NT2/D1 (cell line): Measurements from ENCODE around the gene DMWD.

Source experiments
- DNase-seq: peaks from one replicate; pipeline ENCODE4 v3.0.0-alpha.2; 2011; ENCODE audit warnings: low read depth, low spot score
- H3K27me3 ChIP-seq: 2 replicates; pipeline ENCODE4 v1.6.0; 2011; ENCODE audit warnings: mild to moderate bottlenecking; ENCODE audit not compliant: insufficient read length, insufficient read depth
- H3K36me3 ChIP-seq: 2 replicates; pipeline ENCODE4 v1.6.1; 2011; ENCODE audit warnings: mild to moderate bottlenecking, low read length, mixed read lengths; ENCODE audit not compliant: insufficient read depth, insufficient read length
- H3K4me1 ChIP-seq: 2 replicates; pipeline ENCODE4 v1.5.1; 2011; ENCODE audit not compliant: insufficient read depth, insufficient read length
- H3K4me3 ChIP-seq: 2 replicates; pipeline ENCODE4 v1.5.1; 2011; ENCODE audit warnings: low read depth; ENCODE audit not compliant: insufficient read length
- H3K9ac ChIP-seq: 2 replicates; pipeline ENCODE4 v1.6.0; 2011; ENCODE audit warnings: low read depth; ENCODE audit not compliant: insufficient read length
- H3K9me3 ChIP-seq: 2 replicates; pipeline ENCODE4 v1.5.1; 2011; ENCODE audit warnings: mild to moderate bottlenecking, low read length; ENCODE audit not compliant: insufficient read depth
- SUZ12 ChIP-seq: IDR thresholded peaks from 2 replicates; pipeline ENCODE4 v1.6.1; 2011; ENCODE audit not compliant: insufficient read length, insufficient read depth; ENCODE audit errors: extremely low read depth
- YY1 ChIP-seq: IDR thresholded peaks from 2 replicates; pipeline ENCODE4 v1.6.1; 2011; ENCODE audit not compliant: insufficient read length, insufficient read depth
- ZNF274 ChIP-seq: IDR thresholded peaks from 2 replicates; pipeline ENCODE4 v1.6.1; 2011; ENCODE audit warnings: mild to moderate bottlenecking, low read depth, low read length

The DMWD gene

DNA sequence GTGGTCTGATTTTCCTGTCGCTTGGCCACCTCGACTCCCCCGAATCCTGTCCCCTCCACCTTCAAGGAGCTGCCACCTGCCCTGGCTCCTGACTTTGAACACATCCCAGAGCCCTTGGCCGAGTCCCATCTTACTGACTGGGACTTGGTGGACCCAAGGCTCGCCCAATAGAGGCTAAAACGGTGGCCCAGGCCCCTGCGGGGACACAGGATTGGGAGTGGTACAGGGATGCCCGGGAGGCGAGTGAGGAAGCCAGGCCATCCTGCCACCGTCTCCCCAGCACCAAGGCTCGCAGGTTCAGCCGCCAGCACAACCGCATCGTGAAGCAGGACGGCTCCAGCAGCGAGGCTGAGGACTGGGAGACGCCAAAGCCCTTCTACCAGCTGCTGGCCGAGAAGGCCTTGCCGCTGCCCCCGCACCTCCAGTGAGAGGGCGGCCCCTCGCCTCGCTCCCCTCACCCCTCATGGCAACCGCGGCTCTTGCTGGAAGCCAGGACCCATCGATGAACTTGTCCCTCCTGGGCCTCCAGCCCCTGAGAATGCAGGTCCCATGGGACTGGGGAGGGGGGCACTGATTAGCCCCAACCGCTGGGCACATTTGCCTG lies 28.9 kb downstream of the DMWD start:
- peaks cover 8% of the 10 kb centered on the region for H3K36me3 ChIP-seq
- TF ChIP-seq ZNF274 = no peak
- TF ChIP-seq SUZ12 = no peak
- TF ChIP-seq YY1 = no peak
- DNase-seq = no peak
- peak overlapping the region; percentile 17 for H3K9ac ChIP-seq
- H3K4me3 ChIP-seq = no peak overlapping the region
- peaks cover 3% of the 10 kb centered on the region for H3K27me3 ChIP-seq
- no peaks in the 10 kb centered on the region for H3K9me3 ChIP-seq
- peaks cover 15% of the 10 kb centered on the region for H3K4me1 ChIP-seq

DNA sequence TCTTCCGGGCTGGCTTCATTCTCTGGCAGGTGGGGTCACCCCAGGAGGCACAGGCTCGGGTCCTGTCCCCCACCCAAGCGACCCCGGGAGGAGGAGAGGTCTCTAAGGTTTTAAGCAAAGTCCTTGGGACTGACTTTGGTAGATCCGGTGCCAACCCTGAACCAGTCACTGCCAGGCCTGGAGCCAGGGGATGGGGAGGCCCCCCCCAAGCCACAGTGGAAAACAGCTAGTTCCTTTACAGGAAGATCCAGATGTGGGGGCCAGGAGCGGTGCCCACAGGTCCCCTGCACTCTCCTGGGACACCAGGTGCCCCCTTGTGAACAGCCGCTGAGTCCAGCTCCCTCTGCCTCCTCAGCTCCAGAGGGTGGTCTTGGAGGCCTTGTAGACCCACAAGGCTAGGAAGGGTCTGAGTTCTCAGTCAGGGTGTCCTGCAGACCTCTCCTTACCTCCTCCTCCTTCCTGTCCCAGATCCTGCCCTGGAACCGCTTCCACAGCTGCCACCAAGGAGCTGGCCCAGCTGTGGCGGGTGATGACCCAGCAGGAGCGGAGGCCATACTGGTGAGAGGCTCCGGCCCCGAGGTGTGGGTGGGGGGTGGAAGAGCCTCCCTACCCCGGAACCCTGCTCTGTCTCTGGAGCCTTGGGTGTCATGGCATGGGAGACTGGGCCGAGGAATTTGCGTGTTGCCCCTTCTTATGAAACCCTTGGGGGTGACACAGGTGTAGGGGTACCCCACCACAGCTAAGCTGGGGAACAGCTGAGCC lies 29.6 kb downstream of the DMWD start:
- no peak for DNase-seq
- Histone ChIP-seq H3K36me3 (peaks cover 8% of the 10 kb centered on the region), H3K27me3 (peaks cover 3% of the 10 kb centered on the region), H3K9ac (no peak overlapping the region), H3K9me3 (no peaks in the 10 kb centered on the region), H3K4me1 (peaks cover 15% of the 10 kb centered on the region), H3K4me3 (no peak overlapping the region)
- TF ChIP-seq SUZ12 (no peak), ZNF274 (no peak), YY1 (no peak)

DNA sequence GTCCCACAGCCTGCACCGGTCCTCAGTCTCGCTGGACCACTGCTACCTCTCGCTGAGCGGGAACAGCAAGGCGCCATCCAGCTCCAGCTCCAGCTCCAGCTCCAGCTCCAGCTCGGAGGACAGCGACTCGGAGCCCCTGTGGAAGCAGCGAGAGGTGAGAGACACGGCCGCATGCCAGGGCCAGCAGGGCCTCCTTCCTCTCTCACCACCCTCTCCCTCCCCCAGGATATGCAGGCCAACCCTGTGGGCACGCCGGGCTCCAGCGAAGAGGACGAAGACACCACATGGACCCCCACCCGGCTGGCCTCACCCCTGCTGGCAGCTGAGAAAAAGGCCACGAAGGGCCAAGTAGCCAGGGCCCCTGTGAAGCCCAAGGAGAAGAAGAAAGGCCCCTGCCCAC lies 30.9 kb downstream of the DMWD start:
- Histone ChIP-seq H3K4me1 (peaks cover 13% of the 10 kb centered on the region), H3K4me3 (no peak overlapping the region), H3K9ac (peak overlapping the region; percentile 8), H3K9me3 (no peaks in the 10 kb centered on the region), H3K36me3 (peaks cover 8% of the 10 kb centered on the region), H3K27me3 (peaks cover 3% of the 10 kb centered on the region)
- no peak for TF ChIP-seq ZNF274
- no peak for TF ChIP-seq SUZ12
- no peak for TF ChIP-seq YY1
- DNase-seq = no peak

DNA sequence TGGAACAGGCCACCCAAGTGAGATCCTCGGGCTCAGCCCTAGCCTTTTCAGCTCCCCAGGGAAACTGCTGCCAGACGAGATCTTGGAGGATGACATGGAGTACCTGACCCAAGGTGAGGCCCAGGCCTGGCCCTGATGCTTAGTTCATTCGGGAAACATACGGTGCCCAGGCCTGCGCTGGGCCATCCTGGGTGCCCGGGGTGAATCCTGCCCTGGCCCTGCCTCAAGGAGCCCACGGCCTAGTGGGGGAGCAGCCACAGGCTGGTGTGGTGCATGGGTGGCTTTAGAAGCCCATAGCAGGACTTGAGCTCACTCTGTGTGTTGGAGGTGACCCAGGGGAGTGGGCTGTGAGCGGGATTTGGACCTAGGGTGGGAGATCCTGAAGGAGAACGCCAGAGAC lies 33.7 kb downstream of the DMWD start:
- no peak overlapping the region for H3K4me3 ChIP-seq
- peaks cover 4% of the 10 kb centered on the region for H3K4me1 ChIP-seq
- no peak for DNase-seq
- peak overlapping the region; percentile 21 for H3K9ac ChIP-seq
- H3K27me3 ChIP-seq = peaks cover 3% of the 10 kb centered on the region
- H3K9me3 ChIP-seq = no peaks in the 10 kb centered on the region
- H3K36me3 ChIP-seq = no peaks in the 10 kb centered on the region
- TF ChIP-seq YY1 = no peak
- TF ChIP-seq SUZ12 = no peak
- no peak for TF ChIP-seq ZNF274

DNA sequence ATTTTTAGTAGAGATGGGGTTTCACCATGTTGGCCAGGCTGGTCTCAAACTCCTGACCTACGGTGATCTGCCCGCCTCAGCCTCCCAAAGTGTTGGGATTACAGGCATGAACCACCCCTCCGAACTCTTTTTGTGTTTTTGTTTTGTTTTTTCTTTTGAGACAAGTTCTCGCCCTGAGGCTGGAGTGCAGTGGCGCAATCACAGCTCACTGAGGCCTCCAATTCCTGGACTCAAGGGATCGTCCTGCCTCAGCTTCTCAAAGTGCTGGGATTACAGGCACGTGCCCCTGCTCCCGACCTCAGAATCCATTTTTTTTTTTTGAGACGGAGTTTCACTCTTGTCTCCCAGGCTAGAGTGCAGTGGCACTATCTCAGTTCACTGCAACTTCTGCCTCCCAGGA lies 35.0 kb downstream of the DMWD start:
- no peaks in the 10 kb centered on the region for H3K9me3 ChIP-seq
- H3K4me3 ChIP-seq = no peak overlapping the region
- peaks cover 3% of the 10 kb centered on the region for H3K27me3 ChIP-seq
- TF ChIP-seq SUZ12 (no peak), YY1 (no peak), ZNF274 (no peak)
- no peak for DNase-seq
- no peak overlapping the region for H3K9ac ChIP-seq
- no peaks in the 10 kb centered on the region for H3K36me3 ChIP-seq
- peaks cover 2% of the 10 kb centered on the region for H3K4me1 ChIP-seq

GRCh38 chr19:45754323-45754722 lies 38.3 kb downstream of the DMWD start:
- no peak for TF ChIP-seq SUZ12
- no peak for TF ChIP-seq YY1
- TF ChIP-seq ZNF274 = no peak
- Histone ChIP-seq H3K9ac (no peak overlapping the region), H3K4me3 (no peak overlapping the region), H3K9me3 (no peaks in the 10 kb centered on the region), H3K27me3 (no peaks in the 10 kb centered on the region), H3K36me3 (no peaks in the 10 kb centered on the region), H3K4me1 (peaks cover 2% of the 10 kb centered on the region)
- DNase-seq = no peak

DNA sequence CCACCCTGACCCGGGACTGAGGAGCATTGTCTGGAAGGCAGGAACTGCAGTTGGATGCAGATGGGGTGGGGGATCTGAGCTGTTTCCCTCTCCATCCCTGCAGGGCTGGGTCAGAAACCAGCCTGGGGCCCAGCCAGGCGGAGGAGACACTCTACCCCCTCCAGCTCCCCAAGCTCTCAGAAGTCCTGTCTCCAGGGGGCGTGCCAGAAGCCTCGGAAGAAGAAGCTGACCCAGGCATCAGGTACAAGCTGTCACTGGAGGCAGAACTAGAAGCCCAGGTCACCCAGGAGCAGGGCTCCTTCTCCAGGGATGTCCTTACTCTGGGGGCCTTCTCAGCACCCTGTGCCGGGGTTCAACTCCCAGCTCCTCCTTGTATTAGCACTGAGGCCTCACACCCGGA lies 39.1 kb downstream of the DMWD start:
- Histone ChIP-seq H3K9ac (no peak overlapping the region), H3K9me3 (no peaks in the 10 kb centered on the region), H3K27me3 (no peaks in the 10 kb centered on the region), H3K36me3 (no peaks in the 10 kb centered on the region), H3K4me1 (peaks cover 2% of the 10 kb centered on the region), H3K4me3 (no peak overlapping the region)
- DNase-seq = no peak
- TF ChIP-seq YY1 (no peak), ZNF274 (no peak), SUZ12 (no peak)
